NCI-H1417 treated with DMSO at 0.1 percent for 48 hours (cell line): Measurements from ENCODE around the gene SELL.
"Not testable (repeated sequence)": the region's sequence is repeated elsewhere in the genome, so short reads cannot be mapped to it uniquely, and the experiment has no call there.

Experiments used
- DNase-seq: peaks from one replicate; lab custom pipeline; 2025; lab: John Stamatoyannopoulos, UW

SELL gene

GRCh38 chr1:169704797-169705196 is 6.6 kb downstream of the SELL start:
- DNase-seq = no peak

GRCh38 chr1:169701261-169702005 is 10.0 kb downstream of the SELL start:
- no peak for DNase-seq

- DNase-seq = no peak
Observed at GRCh38 chr1:169699707-169700106, 11.7 kb downstream of the SELL start.

GRCh38 chr1:169698976-169699375 is 12.4 kb downstream of the SELL start:
- DNase-seq = no peak

- DNase-seq = no peak
Observed at GRCh38 chr1:169697755-169698154, 13.7 kb downstream of the SELL start.

GRCh38 chr1:169696273-169697100 is 14.9 kb downstream of the SELL start:
- no peak for DNase-seq

GRCh38 chr1:169694304-169695075 is 16.9 kb downstream of the SELL start:
- DNase-seq = no peak

- DNase-seq = no peak
Observed at GRCh38 chr1:169692756-169693460, 18.5 kb downstream of the SELL start.

- DNase-seq = no peak
Observed at GRCh38 chr1:169690489-169690888, 20.9 kb downstream of the SELL start.

- DNase-seq = no peak
Observed at GRCh38 chr1:169689395-169689794, 22.0 kb downstream of the SELL start.

- DNase-seq = not testable (repeated sequence)
Observed at GRCh38 chr1:169688377-169688776, 23.0 kb downstream of the SELL start.

GRCh38 chr1:169683661-169684060 is 27.8 kb downstream of the SELL start:
- DNase-seq = no peak

GRCh38 chr1:169683168-169683567 is 28.3 kb downstream of the SELL start:
- DNase-seq = not testable (repeated sequence)

- DNase-seq = no peak
Observed at GRCh38 chr1:169682071-169682470, 29.3 kb downstream of the SELL start.

GRCh38 chr1:169681140-169681539 is 30.3 kb downstream of the SELL start:
- no peak for DNase-seq

- DNase-seq = no peak
Observed at GRCh38 chr1:169680377-169681019, 30.9 kb downstream of the SELL start.

GRCh38 chr1:169679692-169680091 is 31.7 kb downstream of the SELL start:
- DNase-seq = no peak

GRCh38 chr1:169676001-169676400 is 35.4 kb downstream of the SELL start:
- no peak for DNase-seq

- DNase-seq = no peak
Observed at GRCh38 chr1:169670836-169671235, 40.6 kb downstream of the SELL start.

- DNase-seq = not testable (repeated sequence)
Observed at GRCh38 chr1:169670244-169670643, 41.2 kb downstream of the SELL start.
